K562 (cell line): ENCODE data around the gene TMSB10. TPM values are rescaled to one million over a fixed set of nuclear protein-coding genes. Genes with fewer than 3 reads are reported as not detected.

ENCODE experiments used
- ATAC-seq: fragments of 200-7000 bp; cut with Tn5 transposase; 3 replicates; pipeline ENCODE4 v1.9.1; 2020; ENCODE audit warnings: moderate library complexity
- BruUV-seq: library from RNA; stranded (reverse); fragments of 400-500 nt; replicated peaks from 2 replicates; lab custom pipeline; 2021; lab: Mats Ljungman, UMichigan
- CTCF ChIA-PET: fragments of 300-600 bp; formaldehyde crosslinking; extraction: SDS; loops from one replicate; lab custom pipeline; 2021; ENCODE audit warnings: low intra/inter-chr PET ratio; lab: Yijun Ruan, JAX
- POLR2A ChIA-PET: fragments of 300-600, 350-650 bp; sonication (Branson Sonifier 250); formaldehyde crosslinking; extraction: SDS; loops from one replicate; lab custom pipeline; 2021; ENCODE audit warnings: antibody characterized with exemption, inconsistent platforms; lab: Yijun Ruan, JAX
- DNase-seq, 4 experiments: peaks; one replicate each; pipeline versions ENCODE4 v3.0.0 to v3.0.0-alpha.2; 2011 to 2018; ENCODE audit warnings: low spot score in 3 of 4, mixed read lengths in 3 of 4; ENCODE audit errors: extremely low read depth in 1 of 4
- FAIRE-seq: peaks from 2 replicates; lab custom pipeline; 2011; peaks lifted over from hg19 to GRCh38; lab: Jason Lieb, UNC
- H2AFZ ChIP-seq: 2 replicates; pipeline ENCODE4 v1.6.0; 2011; ENCODE audit warnings: low read depth, low read length, control low read depth, inconsistent platforms
- H3K27ac ChIP-seq: fragments of 200-600 bp; 3 replicates; pipeline ENCODE4 v1.8.0; 2011; ENCODE audit warnings: low read depth, mild to moderate bottlenecking, control low read depth, inconsistent platforms, low read length, moderate library complexity, mixed read lengths; ENCODE audit errors: extremely low read depth
- H3K27me3 ChIP-seq, 2 experiments: fragments of 300-600 bp in 1 of 2; 2 replicates in 1 of 2; 3 replicates in 1 of 2; pipeline versions ENCODE4 v1.6.0 to v1.8.0; 2011; ENCODE audit warnings: inconsistent platforms in 2 of 2, low read length in 2 of 2, mild to moderate bottlenecking in 1 of 2, mixed read lengths in 1 of 2, moderate library complexity in 1 of 2; ENCODE audit not compliant: control insufficient read depth in 2 of 2, insufficient read depth in 2 of 2
- H3K36me3 ChIP-seq: fragments of 300-600 bp; 3 replicates; pipeline ENCODE4 v1.8.0; 2011; ENCODE audit warnings: mild to moderate bottlenecking, low read length, inconsistent platforms; ENCODE audit not compliant: control insufficient read depth, insufficient read depth
- H3K4me1 ChIP-seq, 2 experiments: fragments of 200-600 bp in 1 of 2; replicated peaks in 1 of 2; 2 replicates in 1 of 2; 3 replicates in 1 of 2; pipeline versions ENCODE4 v1.5.1 to v1.8.0; 2011; ENCODE audit warnings: inconsistent platforms in 2 of 2, low read length in 2 of 2, mild to moderate bottlenecking in 1 of 2, mixed read lengths in 1 of 2, moderate library complexity in 1 of 2; ENCODE audit not compliant: control insufficient read depth in 2 of 2, insufficient read depth in 2 of 2
- H3K4me2 ChIP-seq: 2 replicates; pipeline ENCODE4 v1.6.1; 2011; ENCODE audit warnings: low read length, control low read depth, inconsistent platforms, mixed read lengths; ENCODE audit not compliant: insufficient read depth
- H3K4me3 ChIP-seq: fragments of 200-600 bp; sonication (generic), shearing (Covaris generic); 2 replicates; pipeline ENCODE4 v1.5.1; 2016; ENCODE audit warnings: control low read depth, inconsistent platforms
- H3K79me2 ChIP-seq: fragments of 200-600 bp; 3 replicates; pipeline ENCODE4 v1.8.0; 2011; ENCODE audit warnings: low read length, inconsistent platforms; ENCODE audit not compliant: control insufficient read depth, insufficient read depth
- H3K9ac ChIP-seq, 2 experiments: 2 replicates each; pipeline versions ENCODE4 v1.6.0 to v1.6.1; 2011; ENCODE audit warnings: low read depth in 2 of 2, low read length in 2 of 2, control low read depth in 1 of 2, inconsistent platforms in 1 of 2, mild to moderate bottlenecking in 1 of 2, mixed read lengths in 1 of 2; ENCODE audit not compliant: insufficient read depth in 1 of 2
- H3K9me1 ChIP-seq: one replicate; pipeline ENCODE4 v1.6.0; 2011; ENCODE audit warnings: inconsistent platforms, mild to moderate bottlenecking, low read length, moderate library complexity; ENCODE audit not compliant: control insufficient read depth, insufficient read depth
- H3K9me3 ChIP-seq: replicated peaks from 2 replicates; pipeline ENCODE4 v1.5.1; 2011; ENCODE audit warnings: low read depth, low read length, inconsistent platforms; ENCODE audit not compliant: control insufficient read depth, insufficient read depth
- H4K20me1 ChIP-seq: replicated peaks from 2 replicates; pipeline ENCODE4 v1.6.1; 2011; ENCODE audit warnings: low read length, inconsistent platforms, mixed read lengths; ENCODE audit not compliant: control insufficient read depth, insufficient read depth
- ATF6 ChIP-seq: sonication (generic); formaldehyde crosslinking; IDR thresholded peaks from 2 replicates; pipeline ENCODE4 v1.4.0; 2020; ENCODE audit warnings: mild to moderate bottlenecking, missing genetic modification reagents
- CCNT2 ChIP-seq: IDR thresholded peaks from 2 replicates; pipeline ENCODE4 v1.6.1; 2011; ENCODE audit warnings: borderline replicate concordance, low read depth, mild to moderate bottlenecking, moderate library complexity, mixed read lengths, low read length; ENCODE audit not compliant: insufficient read length; ENCODE audit errors: extremely low read depth
- CEBPZ ChIP-seq: fragments of 150-350 bp; IDR thresholded peaks from 2 replicates; pipeline ENCODE4 v1.6.1; 2014; ENCODE audit warnings: low read depth, mild to moderate bottlenecking, low read length, borderline replicate concordance
- CHD1 ChIP-seq: fragments of 200-600 bp; sonication (generic); IDR thresholded peaks from one replicate; pipeline ENCODE4 v1.6.1; 2012; ENCODE audit warnings: mild to moderate bottlenecking, moderate library complexity, low read length, inconsistent platforms
- CHD2 ChIP-seq: IDR thresholded peaks from 2 replicates; pipeline ENCODE4 v1.6.1; 2011; ENCODE audit warnings: low read depth, low read length
- HDAC2 ChIP-seq: fragments of 450-650 bp; IDR thresholded peaks from 2 replicates; pipeline ENCODE4 v1.6.1; 2016; ENCODE audit warnings: mild to moderate bottlenecking
- HNRNPK ChIP-seq: fragments of 200-400 bp; formaldehyde crosslinking; IDR thresholded peaks from one replicate; pipeline ENCODE4 v1.6.1; 2018; ENCODE audit warnings: mild to moderate bottlenecking, low read depth, low read length; ENCODE audit not compliant: poor library complexity, severe bottlenecking
- HNRNPUL1 ChIP-seq: fragments of 200-400 bp; formaldehyde crosslinking; IDR thresholded peaks from 2 replicates; pipeline ENCODE4 v1.6.1; 2017; ENCODE audit warnings: low read length
- PRMT5 ChIP-seq: sonication (generic); formaldehyde crosslinking; IDR thresholded peaks from 2 replicates; pipeline ENCODE4 v1.5.0; 2020; ENCODE audit warnings: missing genetic modification reagents
- STAG1 ChIP-seq: sonication (generic); formaldehyde crosslinking; IDR thresholded peaks from 2 replicates; pipeline ENCODE4 v1.5.0; 2020; ENCODE audit warnings: missing genetic modification reagents, borderline replicate concordance
- TSHZ1 ChIP-seq: fragments of 250-450 bp; sonication (Bioruptor Pico); IDR thresholded peaks from 2 replicates; pipeline ENCODE4 v1.4.0; 2020; ENCODE audit warnings: mild to moderate bottlenecking, moderate library complexity
- ZNF740 ChIP-seq, 3 experiments: fragments of 200-800 bp in 1 of 3; sonication (Bioruptor generic) in 1 of 3; sonication (generic) in 1 of 3; formaldehyde crosslinking in 1 of 3; IDR thresholded peaks; 2 replicates each; pipeline versions ENCODE4 v1.6.1 to v1.8.0; 2016 to 2022; ENCODE audit warnings: mild to moderate bottlenecking in 2 of 3, missing compliant biosample characterization in 2 of 3, missing genetic modification characterization in 2 of 3, missing genetic modification reagents in 1 of 3
- WGBS: fragments of 100-300 bp; shearing (Covaris generic); methylation state at CpG from one replicate; pipeline ENCODE4 v1.1.6; 2016; ENCODE audit warnings: low coverage, mixed read lengths; ENCODE audit not compliant: insufficient coverage; ENCODE audit errors: missing lambda C conversion rate; 5-methylcytosine and 5-hydroxymethylcytosine counted together
- in situ Hi-C: fragments of 300-500 bp; cut with MboI; formaldehyde crosslinking; loops from 4 replicates; pipeline ENCODE4 v1.15.0; 2018; ENCODE audit warnings: inconsistent platforms, mixed read lengths
- intact Hi-C: fragments of 100-400 bp; cut with micrococcal nuclease; formaldehyde crosslinking; loops from 2 replicates; pipeline ENCODE4 v1.14.2; 2022
- polyA plus RNA-seq, 8 experiments: library from polyadenylated mRNA; depleted of rRNA in 4 of 8; stranded (reverse) in 5 of 8; unstranded in 3 of 8; fragments of >200 nt; fragmentation: Nextera tagmentation in 2 of 8; fragmentation: Illumina TruSeq in 1 of 8; extraction: Ambion mirVana in 2 of 8; extraction: Trizol in 1 of 8; gene quantifications; 2 replicates each; pipeline versions ENCODE4 v1.2.1 to v1.2.3, GENCODE V29; 2011 to 2014; ENCODE audit warnings: inconsistent platforms in 1 of 8, missing spikeins in 1 of 8
- total RNA-seq, 7 experiments: library from RNA; depleted of rRNA in 6 of 7; stranded (reverse); fragments of >200 nt in 6 of 7; fragmentation: Illumina TruSeq in 2 of 7; extraction: Trizol in 2 of 7; gene quantifications; 2 replicates each; pipeline versions ENCODE4 v1.2.1 to v1.2.3, GENCODE V29; 2011 to 2021; ENCODE audit warnings: low replicate concordance in 1 of 7

The TMSB10 gene
- total and polyA plus RNA-seq, 9 of the 15 experiments (the other 6 are each of a cell fraction or from before 2014, with no cell fraction given): 382 to 2,226 (median 959) TPM

GRCh38 chr2:84896567-84896966 is 8.9 kb upstream of the TMSB10 start:
- Histone ChIP-seq H2AFZ (no peak overlapping the region), H3K9ac (no peak overlapping the region), H4K20me1 (no peaks in the 10 kb centered on the region), H3K79me2 (no peaks in the 10 kb centered on the region), H3K4me3 (no peak overlapping the region), H3K9me1 (no peaks in the 10 kb centered on the region), H3K27me3 (no peaks in the 10 kb centered on the region), H3K36me3 (no peaks in the 10 kb centered on the region), H3K4me2 (no peak overlapping the region), H3K9me3 (no peaks in the 10 kb centered on the region), H3K27ac (no peak overlapping the region), H3K4me1 (peaks cover 0 to 8% of the 10 kb centered on the region in 2 experiments; a peak in 3 of 5 replicates)
- in situ Hi-C loops: no loop called here
- ChIA-PET POLR2A (no interaction called here), CTCF (no interaction called here)
- FAIRE-seq (no peak), DNase-seq (no peak), ATAC-seq (no peak)
- BruUV-seq: no TSS peak
- intact Hi-C loops: no loop called here
- WGBS: 52% methylated on average over 2 of the region's 2 CpGs
- TF ChIP-seq CEBPZ: no peak
- TF ChIP-seq HNRNPUL1: no peak
- TF ChIP-seq HDAC2: no peak
- TF ChIP-seq CHD1: no peak
- no peak for TF ChIP-seq PRMT5 (CRISPR knock-in tag)
- no peak for TF ChIP-seq STAG1 (CRISPR knock-in tag)
- TF ChIP-seq ZNF740 (CRISPR knock-in tag; IDR thresholded peaks at IDR 0.05): no peak
- TF ChIP-seq ZNF740 (tag; IDR thresholded peaks at IDR 0.05): no peak
- TF ChIP-seq TSHZ1 (CRISPR knock-in tag): no peak
- TF ChIP-seq HNRNPK: no peak
- TF ChIP-seq ATF6 (CRISPR knock-in tag): no peak
- TF ChIP-seq CCNT2: no peak
- TF ChIP-seq CHD2: no peak
